ENCODE results near the gene PHKA1.

GRCh38 chrX:72604112-72604511 is 110.0 kb downstream of the PHKA1 start:
- TF ChIP-seq CTCF (IDR thresholded peaks at IDR 0.05; ENCODE audit: poor library complexity, severe bottlenecking): no peak
- no peak for TF ChIP-seq EP300 (conservative IDR thresholded peaks at IDR 0.05; ENCODE audit: poor library complexity, severe bottlenecking)
- TF ChIP-seq POLR2AphosphoS5 (IDR thresholded peaks at IDR 0.05): no peak
- TF ChIP-seq RAD21 (conservative IDR thresholded peaks at IDR 0.05): no peak
- TF ChIP-seq SMC3 (conservative IDR thresholded peaks at IDR 0.05; ENCODE audit: poor library complexity): no peak
- TF ChIP-seq EZH2 (IDR thresholded peaks at IDR 0.05; ENCODE audit: borderline replicate concordance, insufficient read depth, low read length, poor library complexity, severe bottlenecking): no peak
- no peak for TF ChIP-seq REST (IDR thresholded peaks at IDR 0.05; ENCODE audit: borderline replicate concordance)
